Myocyte (in vitro differentiated cells): ENCODE data around the gene SMARCA1. TPM values are rescaled to one million over a fixed set of nuclear protein-coding genes. Genes with fewer than 3 reads are reported as not detected.
A peak's percentile ranks its signal among the peaks of the same experiment; 100 is the strongest.
"Not testable (repeated sequence)": the region's sequence is repeated elsewhere in the genome, so short reads cannot be mapped to it uniquely, and the experiment has no call there.

Experiments
- DNase-seq: peaks from one replicate; pipeline ENCODE4 v3.0.0-alpha.2; 2012; ENCODE audit warnings: low read depth
- polyA plus RNA-seq: library from polyadenylated mRNA; unstranded; fragments of >200 nt; gene quantifications from one replicate; pipeline ENCODE4 v1.2.1, GENCODE V29; 2012; ENCODE audit warnings: missing spikeins
- total RNA-seq: library from RNA; depleted of rRNA; stranded (reverse); fragments of >200 nt; gene quantifications from 2 replicates; pipeline ENCODE4 v1.2.3, GENCODE V29; 2014

SMARCA1 gene, protein sequence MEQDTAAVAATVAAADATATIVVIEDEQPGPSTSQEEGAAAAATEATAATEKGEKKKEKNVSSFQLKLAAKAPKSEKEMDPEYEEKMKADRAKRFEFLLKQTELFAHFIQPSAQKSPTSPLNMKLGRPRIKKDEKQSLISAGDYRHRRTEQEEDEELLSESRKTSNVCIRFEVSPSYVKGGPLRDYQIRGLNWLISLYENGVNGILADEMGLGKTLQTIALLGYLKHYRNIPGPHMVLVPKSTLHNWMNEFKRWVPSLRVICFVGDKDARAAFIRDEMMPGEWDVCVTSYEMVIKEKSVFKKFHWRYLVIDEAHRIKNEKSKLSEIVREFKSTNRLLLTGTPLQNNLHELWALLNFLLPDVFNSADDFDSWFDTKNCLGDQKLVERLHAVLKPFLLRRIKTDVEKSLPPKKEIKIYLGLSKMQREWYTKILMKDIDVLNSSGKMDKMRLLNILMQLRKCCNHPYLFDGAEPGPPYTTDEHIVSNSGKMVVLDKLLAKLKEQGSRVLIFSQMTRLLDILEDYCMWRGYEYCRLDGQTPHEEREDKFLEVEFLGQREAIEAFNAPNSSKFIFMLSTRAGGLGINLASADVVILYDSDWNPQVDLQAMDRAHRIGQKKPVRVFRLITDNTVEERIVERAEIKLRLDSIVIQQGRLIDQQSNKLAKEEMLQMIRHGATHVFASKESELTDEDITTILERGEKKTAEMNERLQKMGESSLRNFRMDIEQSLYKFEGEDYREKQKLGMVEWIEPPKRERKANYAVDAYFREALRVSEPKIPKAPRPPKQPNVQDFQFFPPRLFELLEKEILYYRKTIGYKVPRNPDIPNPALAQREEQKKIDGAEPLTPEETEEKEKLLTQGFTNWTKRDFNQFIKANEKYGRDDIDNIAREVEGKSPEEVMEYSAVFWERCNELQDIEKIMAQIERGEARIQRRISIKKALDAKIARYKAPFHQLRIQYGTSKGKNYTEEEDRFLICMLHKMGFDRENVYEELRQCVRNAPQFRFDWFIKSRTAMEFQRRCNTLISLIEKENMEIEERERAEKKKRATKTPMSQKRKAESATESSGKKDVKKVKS
- 55.8 and 58.7 TPM in 2 replicates for total RNA-seq
- 30.0 TPM for polyA plus RNA-seq

DNA sequence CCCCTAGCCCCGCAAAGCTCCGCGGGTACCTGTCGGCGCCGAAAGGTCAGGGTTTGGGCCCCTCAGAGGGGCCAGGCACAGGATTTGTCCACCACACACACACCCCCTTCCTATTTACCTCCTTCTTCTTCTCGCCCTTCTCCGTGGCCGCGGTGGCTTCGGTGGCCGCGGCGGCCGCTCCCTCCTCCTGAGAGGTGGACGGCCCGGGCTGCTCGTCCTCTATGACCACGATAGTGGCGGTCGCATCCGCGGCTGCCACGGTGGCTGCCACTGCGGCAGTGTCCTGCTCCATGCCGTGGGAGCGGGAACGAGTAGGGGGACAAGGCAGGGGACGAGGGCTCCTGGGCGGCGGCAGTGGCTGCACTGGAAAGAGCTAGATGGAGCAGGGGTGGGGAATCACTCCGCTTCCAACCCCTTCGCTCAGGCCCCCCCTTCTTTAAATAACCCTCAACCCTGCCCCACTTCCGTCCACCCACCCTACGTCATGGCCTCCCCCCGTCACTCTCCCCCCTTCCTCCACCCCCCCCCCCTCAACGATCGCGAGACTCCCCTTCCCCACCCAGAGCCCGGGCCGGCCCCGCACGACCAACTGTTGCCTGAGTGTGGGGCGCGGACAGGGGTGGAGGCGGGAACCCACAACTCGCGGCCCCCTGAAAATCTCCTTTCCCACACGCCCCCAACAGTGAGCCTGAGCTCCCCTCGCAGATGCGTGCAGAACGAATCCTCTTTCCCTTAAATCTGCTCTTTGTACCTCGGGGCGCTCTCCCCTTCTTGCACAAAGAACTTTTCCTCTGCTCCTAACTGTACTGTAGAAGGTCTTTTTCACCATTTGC, at the start of gene SMARCA1:
TSS of gene SMARCA1 (minus strand) at position 412 of the 833 bp plus-strand sequence. CDS start at position 292, 120 bp downstream.
- peak; percentile 49 for DNase-seq

DNA sequence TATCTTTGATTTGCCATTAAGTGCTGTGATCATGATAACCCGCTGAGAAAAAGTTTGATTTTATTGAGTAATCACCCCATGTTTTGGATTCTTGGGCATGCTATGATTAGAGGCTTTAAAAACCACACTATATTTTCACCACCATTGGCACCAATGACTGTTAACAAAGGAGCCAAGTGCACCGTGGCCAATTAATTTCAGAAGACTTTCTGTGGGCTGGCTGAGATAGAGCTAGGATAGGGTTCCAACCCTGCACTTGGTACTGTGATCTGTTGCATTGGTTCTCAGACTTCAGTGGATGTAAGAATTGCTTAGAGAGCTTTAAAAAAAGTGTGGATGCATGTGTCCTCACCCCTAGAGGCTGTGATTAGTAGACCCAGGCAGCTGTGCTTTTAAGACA, 49.1 kb upstream of the SMARCA1 start:
- DNase-seq = no peak

DNA sequence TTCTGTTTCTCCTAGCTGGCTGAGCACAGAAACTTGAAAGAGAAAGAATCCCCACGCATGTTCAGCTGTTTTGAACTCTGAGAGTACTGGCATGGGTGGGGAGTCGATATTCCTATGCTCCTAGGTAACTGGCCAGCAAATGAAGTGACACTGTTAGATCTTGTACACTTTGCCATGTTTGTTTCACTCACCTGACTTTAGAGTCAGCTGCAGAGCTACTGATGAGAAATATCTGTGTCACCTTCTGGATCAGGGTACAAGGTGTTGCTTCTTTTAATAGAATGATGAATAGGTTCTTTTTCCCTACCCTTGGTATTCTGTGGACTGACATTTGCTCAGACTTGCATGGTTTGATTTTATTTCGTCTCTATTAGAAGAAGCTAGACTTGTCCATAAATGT, 45.1 kb upstream of the SMARCA1 start:
- DNase-seq = no peak

DNA sequence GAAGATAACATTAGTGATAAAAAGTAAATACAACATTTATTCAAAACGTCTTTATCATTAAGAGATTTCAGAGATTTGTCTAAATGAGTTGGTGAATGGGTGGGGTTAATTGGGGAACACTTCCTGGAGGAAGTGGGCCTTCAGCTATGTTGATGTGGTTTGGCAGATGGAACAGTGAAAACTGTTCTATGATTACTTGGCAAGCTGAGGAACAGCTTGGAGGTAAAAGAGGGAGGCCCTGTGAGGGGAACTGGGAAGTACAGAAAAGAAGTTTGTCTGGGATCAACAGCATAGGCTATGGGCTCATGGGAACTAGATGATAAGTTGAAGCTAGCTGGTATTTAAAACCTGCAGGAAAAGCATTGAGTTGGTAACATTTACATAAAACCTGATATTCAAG, 42.8 kb upstream of the SMARCA1 start:
- DNase-seq = no peak

DNA sequence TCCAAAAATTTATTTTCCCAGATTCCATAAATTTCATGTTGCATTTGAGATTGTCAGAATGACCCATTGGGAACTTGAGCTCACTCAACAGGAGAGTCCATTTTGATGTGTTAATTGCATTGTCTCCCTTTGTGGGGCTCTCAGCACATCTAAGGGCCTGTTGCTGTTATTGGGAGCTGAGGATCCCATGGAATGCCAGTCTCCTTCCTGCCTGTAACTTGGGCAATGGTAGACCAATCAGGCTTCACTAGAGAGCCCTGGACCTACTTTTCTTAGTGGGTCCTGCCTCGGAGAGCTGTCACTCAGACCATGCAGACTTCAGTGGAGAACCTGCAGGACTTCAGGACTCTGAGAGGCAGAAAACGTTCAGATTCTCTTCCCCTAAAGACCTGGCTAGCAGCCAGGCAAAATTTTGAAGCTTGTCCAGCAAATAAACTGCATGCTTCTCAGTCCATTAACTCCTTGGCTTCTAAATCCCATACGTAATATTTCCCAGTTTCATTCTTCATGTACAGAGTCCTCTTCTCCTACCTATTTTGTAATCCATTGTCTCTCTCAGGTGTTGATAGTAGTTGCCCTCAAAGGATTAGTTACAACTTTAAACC, 41.9 kb upstream of the SMARCA1 start:
- DNase-seq = no peak

DNA sequence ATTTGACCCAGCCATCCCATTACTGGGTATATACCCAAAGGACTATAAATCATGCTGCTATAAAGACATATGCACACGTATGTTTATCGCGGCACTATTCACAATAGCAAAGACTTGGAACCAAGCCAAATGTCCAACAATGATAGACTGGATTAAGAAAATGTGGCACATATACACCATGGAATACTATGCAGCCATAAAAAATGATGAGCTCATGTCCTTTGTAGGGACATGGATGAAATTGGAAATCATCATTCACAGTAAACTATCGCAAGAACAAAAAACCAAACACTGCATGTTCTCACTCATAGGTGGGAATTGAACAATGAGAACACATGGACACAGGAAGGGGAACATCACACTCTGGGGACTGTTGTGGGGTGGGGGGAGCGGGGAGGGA, 41.1 kb upstream of the SMARCA1 start:
- DNase-seq = not testable (repeated sequence)

DNA sequence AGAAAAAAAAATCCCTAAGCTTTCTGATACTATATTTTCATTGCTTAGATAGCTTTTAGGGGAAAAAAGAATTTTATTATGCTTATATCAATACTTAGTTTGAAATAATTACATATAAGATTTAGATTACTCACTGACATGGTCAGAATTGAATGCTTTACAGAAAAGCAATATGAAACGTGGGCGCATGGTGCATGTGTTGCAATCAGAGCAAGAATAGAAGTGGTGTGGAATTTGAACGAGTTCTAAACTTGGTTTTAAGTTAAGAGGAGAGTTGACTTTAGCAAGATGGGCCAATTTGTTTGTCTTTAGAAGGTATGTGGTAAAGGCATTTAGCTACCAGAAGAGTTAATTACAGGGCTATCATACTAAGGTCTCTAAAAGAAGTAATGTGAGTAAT, 38.2 kb upstream of the SMARCA1 start:
- DNase-seq = no peak

DNA sequence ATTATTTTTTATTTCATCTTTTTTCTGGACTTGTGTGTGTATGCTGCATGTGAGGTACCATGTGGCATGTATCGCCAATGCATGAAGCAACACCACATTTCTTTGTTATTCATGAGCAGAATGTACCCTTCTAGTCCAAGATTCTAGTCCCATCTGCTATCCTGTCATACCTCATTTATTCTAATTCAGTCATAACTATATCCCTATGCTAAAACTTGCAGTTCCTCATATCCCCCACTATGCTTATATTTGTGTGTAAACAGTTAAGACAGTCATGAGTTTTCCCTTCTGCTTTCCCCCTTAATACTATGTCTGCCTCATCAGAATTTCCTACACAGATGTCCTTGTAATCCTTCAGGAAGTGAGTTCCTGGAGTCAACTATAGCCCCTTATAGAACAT, 36.5 kb upstream of the SMARCA1 start:
- DNase-seq = no peak

DNA sequence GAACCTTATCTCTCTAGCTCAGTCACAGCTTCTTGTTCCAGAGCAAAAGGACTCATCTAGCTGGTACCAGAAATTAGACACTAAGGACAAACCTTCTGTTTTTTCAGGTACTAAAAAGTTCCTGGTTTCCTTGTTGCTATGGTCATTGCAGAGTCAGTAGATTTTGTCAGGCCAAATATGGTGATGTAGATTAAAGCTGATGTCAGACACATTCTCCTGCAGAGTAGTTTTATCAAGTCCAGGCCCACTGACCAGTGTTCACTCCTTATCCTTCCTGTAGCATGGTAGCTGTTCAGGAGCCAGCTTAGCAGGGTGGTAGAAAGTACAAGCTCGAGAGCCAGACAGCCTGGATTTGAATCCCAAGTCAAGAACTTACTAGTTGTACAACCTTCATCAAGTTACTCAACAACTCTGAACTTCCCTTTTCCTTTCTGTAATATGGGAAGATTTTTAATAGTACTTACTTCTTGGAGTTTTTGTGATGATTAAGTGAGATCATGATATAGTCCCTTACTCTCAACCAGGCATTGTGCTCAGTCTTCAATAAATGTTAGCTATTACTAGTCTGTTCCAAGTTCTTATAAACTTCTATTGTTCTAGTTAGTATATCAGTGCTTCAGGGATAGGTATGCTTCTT, 34.7 kb upstream of the SMARCA1 start:
- DNase-seq = no peak

DNA sequence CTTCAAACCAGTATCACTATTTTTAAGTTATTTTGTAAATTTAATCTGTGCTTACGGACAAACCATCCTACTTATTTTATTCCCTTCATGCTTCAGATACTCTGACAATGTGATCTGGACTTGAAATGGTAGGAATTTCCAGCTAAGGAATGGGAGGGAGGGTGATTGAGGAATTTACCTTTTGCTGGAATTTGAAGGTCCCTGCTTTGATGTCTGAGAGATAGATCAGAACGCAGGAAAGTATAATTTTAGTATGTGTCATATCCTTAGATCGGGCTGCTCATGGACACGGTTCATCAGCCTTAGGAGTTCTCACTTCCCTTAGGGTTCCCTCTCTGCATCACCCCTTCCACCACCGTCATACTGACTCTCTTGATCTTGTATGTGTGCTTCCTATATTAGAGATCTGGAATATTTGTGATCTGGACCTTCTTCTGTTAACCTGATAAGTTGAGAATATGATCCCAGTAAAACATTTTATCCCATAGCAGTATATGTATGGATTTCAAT, 33.6 kb upstream of the SMARCA1 start:
- DNase-seq = no peak

DNA sequence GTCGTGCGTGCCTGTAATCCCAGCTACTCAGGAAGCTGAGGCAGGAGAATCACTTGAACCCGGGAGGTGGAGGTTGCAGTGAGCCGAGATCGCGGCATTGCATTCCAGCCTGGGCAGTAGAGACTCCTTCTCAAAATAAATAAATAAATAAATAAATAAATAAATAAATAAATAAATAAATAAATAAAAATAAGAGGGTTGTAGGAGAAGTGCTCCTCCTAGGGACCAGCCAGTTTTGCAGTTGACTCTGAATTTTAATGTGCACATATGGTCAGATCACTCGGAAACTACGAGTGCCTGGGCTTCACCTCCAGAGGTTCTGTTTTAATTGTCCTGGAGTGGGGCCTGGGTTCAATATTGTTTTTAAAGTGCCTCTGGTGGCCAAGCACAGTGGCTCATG, 31.5 kb upstream of the SMARCA1 start:
- DNase-seq = not testable (repeated sequence)

DNA sequence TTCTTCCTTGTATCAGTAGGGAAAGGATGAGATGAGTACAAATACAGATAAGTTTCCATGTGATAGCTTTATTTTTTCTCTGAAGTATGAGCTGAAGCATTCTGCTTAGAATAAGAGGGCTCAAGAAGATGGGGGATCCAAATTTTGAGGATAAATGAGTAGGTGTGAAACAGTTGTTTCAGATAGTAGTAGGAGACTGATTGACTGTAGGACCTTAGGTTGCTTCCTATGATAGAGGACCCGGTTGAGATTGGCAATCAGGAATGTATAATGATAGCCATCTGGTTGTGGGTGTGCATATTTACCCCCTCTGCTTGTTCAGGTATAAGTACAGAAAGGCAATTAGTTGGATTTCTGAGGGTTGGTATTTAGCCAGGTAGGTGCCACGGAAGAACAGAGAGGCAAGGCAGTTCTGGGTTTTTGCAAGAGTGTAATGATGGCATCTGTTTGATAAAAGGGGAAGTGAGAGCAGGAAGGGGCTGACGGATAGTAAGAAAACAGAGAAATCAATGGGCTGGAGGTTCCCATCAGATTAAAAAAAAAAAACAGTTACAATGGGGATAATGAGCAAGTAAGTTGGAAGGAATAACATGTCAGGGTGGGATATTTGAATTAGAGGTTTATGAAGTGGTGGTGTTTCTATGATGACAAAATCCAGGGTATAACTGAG, 30.5 kb upstream of the SMARCA1 start:
- DNase-seq = no peak

DNA sequence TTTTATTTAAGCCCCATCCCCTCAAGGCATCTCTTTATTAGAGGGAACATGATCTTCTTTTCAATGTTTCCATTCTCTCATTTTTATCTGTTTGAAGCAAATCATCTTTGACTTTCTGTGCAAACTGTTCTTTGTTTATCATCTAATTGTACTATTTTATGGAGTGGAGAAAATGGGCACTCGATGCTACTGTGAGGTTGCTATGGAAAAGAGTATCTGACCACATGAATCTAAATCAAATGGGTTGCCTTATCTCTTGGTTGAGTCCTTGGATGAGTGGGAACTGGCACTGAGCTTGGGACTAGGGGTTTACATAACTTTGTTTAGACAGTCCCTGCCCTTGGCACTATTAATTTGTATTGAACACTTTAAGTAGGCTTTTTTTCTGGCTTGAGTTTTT, 25.8 kb upstream of the SMARCA1 start:
- DNase-seq = no peak

DNA sequence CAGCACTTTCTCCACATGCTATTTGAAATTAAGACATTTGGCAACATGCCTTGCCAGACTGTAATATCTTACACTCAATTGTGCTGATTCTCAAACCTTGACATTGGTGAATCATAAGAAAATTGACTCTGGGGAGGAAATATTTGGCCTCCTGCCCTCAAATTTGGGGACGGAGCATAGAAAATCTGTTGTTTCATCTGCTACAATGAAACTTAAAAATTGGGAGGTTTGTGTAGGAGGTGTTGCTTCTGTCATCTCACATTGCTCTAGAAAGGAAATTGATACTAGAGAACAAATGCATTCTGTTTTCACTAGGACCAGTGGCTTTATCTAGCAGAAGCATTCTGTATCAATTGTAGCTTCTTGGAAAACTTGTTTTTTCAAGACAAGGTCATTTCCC, 22.1 kb upstream of the SMARCA1 start:
- no peak for DNase-seq

DNA sequence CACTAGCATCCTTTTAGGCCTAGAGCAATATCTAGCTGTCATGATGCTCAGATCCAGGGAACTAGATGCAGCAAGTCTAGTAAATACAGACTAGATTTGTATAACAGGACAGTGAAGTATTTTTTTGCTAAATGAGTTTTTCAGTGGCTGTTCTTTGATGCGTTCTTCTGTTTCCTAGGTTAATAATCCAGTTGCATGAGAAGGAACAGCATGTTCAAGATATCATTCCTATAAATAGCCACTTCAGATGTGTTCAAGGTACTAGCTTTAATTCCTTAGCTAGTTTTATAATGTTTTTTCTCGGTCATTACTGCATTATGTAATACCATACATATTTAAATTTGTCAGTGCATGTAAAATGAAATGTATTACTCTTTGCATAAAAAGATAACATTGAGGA, 21.5 kb upstream of the SMARCA1 start:
- DNase-seq = peak; percentile 1

DNA sequence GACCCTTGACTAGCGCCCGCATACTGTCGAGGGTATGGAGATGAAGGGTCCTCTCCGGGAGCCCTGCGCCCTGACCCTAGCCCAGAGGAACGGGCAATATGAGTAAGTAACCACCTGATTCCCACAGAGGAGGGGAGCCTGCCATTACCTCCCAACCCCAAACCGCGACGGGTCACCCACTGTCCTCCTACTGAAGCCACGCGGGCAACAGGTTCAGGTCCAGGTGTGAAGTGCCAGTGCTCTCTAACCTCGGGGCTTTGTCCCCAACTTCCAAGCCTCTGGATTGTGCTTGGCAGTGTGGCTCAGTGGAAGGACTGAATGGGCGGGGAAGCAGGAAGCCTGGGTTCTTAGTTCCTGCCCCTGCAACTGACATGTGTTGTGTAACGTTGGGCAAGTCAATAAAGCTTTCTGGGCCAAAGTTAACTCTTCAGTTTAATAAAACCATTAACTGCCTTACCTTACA, 17.5 kb upstream of the SMARCA1 start:
- peak; percentile 18 for DNase-seq

DNA sequence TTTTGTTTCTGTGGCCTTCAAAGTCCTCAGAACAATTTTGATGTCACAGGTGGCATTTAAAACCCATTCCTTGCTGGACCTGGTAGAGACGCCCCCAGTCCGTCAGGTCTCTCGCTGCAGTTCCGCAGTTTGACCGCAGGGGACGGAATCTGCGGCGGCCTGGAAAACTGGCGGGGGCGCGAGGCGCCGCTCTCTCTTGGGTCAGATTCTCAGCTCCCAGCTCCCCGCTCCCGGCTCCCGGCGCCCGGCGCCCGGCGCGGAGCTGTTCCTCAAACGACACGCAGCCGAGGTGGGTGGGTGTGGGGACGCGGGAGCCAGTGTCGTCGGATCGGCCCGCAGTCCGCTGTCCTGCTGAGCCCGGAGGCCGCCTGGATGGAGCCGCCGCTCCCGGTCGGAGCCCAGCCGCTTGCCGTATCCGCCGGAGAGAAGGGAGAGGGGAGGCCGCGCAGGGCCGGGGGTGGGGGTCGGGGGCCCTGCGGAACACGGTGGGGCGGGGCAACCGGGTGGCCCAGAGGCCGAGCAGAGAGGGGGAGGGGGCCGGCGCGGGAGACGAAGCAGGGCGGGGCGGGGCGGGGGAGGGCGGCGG, 16.9 kb upstream of the SMARCA1 start, which contains the start of gene OCRL:
TSS of gene OCRL (plus strand) at position 192 of the 586 bp plus-strand sequence. CDS start at position 373, 181 bp downstream.
- DNase-seq = peak; percentile 68

DNA sequence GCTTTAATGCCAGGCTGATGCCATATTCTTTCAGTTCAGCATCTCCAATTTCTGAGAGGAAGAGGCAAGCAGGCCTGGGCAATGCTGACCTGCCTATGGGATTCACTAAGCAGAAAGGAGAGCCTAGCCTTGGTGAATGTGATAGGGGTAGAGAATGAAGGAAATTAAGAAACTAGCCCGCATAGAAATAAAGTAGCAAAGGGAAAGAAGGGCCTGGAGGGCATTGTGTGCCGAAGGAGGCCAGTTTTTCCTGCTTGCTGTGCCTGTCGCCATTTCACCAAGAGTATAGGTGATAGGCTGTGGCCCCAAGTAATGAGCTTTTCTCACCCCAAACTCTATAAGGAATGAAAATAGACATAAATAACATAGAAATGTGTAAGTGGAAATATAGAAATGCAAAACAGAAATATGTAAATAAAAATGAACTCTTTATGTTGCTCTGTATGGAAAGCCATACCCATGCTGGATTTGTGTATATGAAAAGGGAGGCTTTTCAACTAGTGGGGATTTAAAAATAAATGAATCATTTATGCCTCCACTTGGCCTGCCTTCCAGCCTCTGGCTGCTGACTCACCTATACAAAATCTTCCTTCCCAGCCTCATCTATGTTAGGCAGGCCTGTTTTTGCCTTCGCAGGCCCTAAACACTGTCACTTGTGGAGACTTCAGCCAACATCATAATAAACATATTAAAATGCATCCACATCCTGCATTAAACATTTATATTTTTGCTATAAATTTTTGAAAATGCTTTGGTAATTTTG, 11.7 kb upstream of the SMARCA1 start:
- DNase-seq = peak; percentile 2
